DOHH2 (cell line): ENCODE data around the gene THSD7A.

Experiments
- H3F3A ChIP-seq: fragments of 200-600 bp; sonication (generic), shearing (Covaris generic); 2 replicates; pipeline ENCODE4 v1.6.0; 2016; ENCODE audit warnings: antibody characterized with exemption, mild to moderate bottlenecking; ENCODE audit not compliant: control insufficient read depth, insufficient read depth
- H3K27ac ChIP-seq: fragments of 200-600 bp; sonication (generic); 2 replicates; pipeline ENCODE4 v1.5.1; 2014; ENCODE audit warnings: low read depth, mild to moderate bottlenecking, low read length, moderate library complexity
- H3K27me3 ChIP-seq: fragments of 200-600 bp; sonication (generic); 2 replicates; pipeline ENCODE4 v1.6.1; 2014; ENCODE audit warnings: mild to moderate bottlenecking, low read length, mixed read lengths; ENCODE audit not compliant: control insufficient read depth
- H3K36me3 ChIP-seq: fragments of 200-600 bp; sonication (generic); 2 replicates; pipeline ENCODE4 v1.6.1; 2014; ENCODE audit warnings: mild to moderate bottlenecking, low read length, moderate library complexity, mixed read lengths; ENCODE audit not compliant: control insufficient read depth
- H3K4me1 ChIP-seq: fragments of 200-600 bp; sonication (generic); 2 replicates; pipeline ENCODE4 v1.6.1; 2014; ENCODE audit warnings: mild to moderate bottlenecking, low read length, mixed read lengths; ENCODE audit not compliant: control insufficient read depth
- H3K4me2 ChIP-seq: fragments of 200-600 bp; sonication (generic); 2 replicates; pipeline ENCODE4 v1.6.0; 2014; ENCODE audit warnings: mild to moderate bottlenecking, low read length, moderate library complexity
- H3K4me3 ChIP-seq: fragments of 200-600 bp; sonication (generic); 2 replicates; pipeline ENCODE4 v1.5.1; 2014; ENCODE audit warnings: mild to moderate bottlenecking, low read length, mixed read lengths
- H3K79me2 ChIP-seq: fragments of 200-600 bp; sonication (generic); 2 replicates; pipeline ENCODE4 v1.6.1; 2014; ENCODE audit warnings: mild to moderate bottlenecking, low read length, mixed read lengths; ENCODE audit not compliant: control insufficient read depth
- H3K9me2 ChIP-seq: fragments of 200-600 bp; sonication (generic); replicated peaks from 2 replicates; pipeline ENCODE4 v1.6.1; 2014; ENCODE audit warnings: mild to moderate bottlenecking, low read length, mixed read lengths; ENCODE audit not compliant: control insufficient read depth
- H3K9me3 ChIP-seq: fragments of 200-600 bp; sonication (generic); 2 replicates; pipeline ENCODE4 v1.6.1; 2014; ENCODE audit warnings: antibody characterized with exemption, low read length, mixed read lengths; ENCODE audit not compliant: control insufficient read depth, insufficient read depth
- H4K20me1 ChIP-seq: fragments of 200-600 bp; sonication (generic); 2 replicates; pipeline ENCODE4 v1.6.0; 2014; ENCODE audit warnings: low read depth, mild to moderate bottlenecking, antibody characterized with exemption, low read length, moderate library complexity; ENCODE audit not compliant: control insufficient read depth, insufficient read depth
- EZH2phosphoT487 ChIP-seq: fragments of 200-600 bp; sonication (generic); IDR thresholded peaks from 2 replicates; pipeline ENCODE4 v1.6.1; 2017; ENCODE audit warnings: borderline replicate concordance, mild to moderate bottlenecking, antibody characterized with exemption, low read length, moderate library complexity, mixed read lengths
- TF ChIP-seq, protein P1 (sequence below): fragments of 200-600 bp; sonication (generic); IDR thresholded peaks from one replicate; pipeline ENCODE4 v1.5.1; 2014; ENCODE audit warnings: antibody characterized with exemption, mild to moderate bottlenecking, low read depth, low read length; ENCODE audit not compliant: poor library complexity, severe bottlenecking

The THSD7A gene

DNA sequence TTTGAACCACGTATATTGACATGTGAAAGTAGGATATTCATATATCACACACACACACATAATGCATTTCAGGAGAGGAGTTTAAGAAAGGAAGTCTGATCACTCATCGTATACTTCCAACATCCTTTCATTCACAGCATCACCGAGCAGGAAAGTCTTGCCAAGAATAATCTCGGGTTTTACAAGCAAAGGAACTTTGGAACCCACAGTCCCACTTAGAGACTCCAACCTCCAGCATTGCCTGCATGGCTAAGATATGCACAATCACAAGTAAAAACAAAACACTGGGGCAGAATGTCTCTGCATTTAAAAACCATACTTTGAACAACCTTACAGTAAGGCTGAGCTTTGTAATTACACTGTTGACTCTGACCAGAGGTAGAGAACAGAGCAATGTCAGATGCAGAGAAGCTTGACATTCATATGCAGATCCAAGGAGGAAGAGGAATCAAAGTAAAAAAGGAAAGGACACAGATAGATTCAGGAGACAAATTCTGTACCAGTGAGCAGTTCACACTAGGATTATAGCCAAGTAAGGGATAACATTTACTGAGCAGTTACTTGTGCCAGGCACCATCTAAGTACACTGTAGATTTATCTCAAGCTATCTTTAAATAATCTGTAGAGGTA, 14.8 kb downstream of the THSD7A start:
- TF ChIP-seq, protein P1, sequence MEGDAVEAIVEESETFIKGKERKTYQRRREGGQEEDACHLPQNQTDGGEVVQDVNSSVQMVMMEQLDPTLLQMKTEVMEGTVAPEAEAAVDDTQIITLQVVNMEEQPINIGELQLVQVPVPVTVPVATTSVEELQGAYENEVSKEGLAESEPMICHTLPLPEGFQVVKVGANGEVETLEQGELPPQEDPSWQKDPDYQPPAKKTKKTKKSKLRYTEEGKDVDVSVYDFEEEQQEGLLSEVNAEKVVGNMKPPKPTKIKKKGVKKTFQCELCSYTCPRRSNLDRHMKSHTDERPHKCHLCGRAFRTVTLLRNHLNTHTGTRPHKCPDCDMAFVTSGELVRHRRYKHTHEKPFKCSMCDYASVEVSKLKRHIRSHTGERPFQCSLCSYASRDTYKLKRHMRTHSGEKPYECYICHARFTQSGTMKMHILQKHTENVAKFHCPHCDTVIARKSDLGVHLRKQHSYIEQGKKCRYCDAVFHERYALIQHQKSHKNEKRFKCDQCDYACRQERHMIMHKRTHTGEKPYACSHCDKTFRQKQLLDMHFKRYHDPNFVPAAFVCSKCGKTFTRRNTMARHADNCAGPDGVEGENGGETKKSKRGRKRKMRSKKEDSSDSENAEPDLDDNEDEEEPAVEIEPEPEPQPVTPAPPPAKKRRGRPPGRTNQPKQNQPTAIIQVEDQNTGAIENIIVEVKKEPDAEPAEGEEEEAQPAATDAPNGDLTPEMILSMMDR, result no peak
- no peak for TF ChIP-seq EZH2phosphoT487
- H3K36me3 ChIP-seq, result no peaks in the 10 kb centered on the region
- H3K4me2 ChIP-seq, result no peak overlapping the region

DNA sequence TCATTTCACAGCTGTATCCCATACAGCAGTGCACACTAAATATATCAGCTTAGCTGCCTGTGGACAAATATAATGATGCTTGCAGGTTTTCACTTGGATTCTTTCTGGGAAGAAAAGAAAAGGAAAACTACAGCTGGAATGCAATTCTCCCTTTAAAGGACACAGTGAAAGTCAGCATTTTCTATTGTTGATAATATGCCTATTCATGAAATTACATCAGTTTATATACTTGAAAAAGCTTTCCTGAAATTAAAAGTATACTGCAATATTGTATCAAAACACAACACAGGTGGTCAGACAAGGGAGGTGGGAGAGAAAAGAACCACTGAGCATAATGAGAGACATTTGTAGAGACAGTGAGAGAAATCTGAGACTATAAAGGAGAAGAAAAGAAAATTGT, 20.3 kb downstream of the THSD7A start:
- no peaks in the 10 kb centered on the region for H3F3A ChIP-seq
- no peaks in the 10 kb centered on the region for H3K4me1 ChIP-seq
- H3K4me3 ChIP-seq, result no peak overlapping the region
- no peaks in the 10 kb centered on the region for H3K9me2 ChIP-seq
- H3K27me3 ChIP-seq, result no peaks in the 10 kb centered on the region
- no peaks in the 10 kb centered on the region for H4K20me1 ChIP-seq
- H3K36me3 ChIP-seq, result no peaks in the 10 kb centered on the region
- H3K9me3 ChIP-seq, result no peaks in the 10 kb centered on the region
- H3K79me2 ChIP-seq, result no peaks in the 10 kb centered on the region
- TF ChIP-seq EZH2phosphoT487, result no peak
- TF ChIP-seq, protein P1, result no peak
- no peak overlapping the region for H3K4me2 ChIP-seq
- H3K27ac ChIP-seq, result no peak overlapping the region

More for the DNA sequence above, 14.8 kb downstream of the THSD7A start:
- H3F3A ChIP-seq, result no peaks in the 10 kb centered on the region
- H3K79me2 ChIP-seq, result no peaks in the 10 kb centered on the region
- no peaks in the 10 kb centered on the region for H4K20me1 ChIP-seq
- no peak overlapping the region for H3K27ac ChIP-seq
- H3K9me2 ChIP-seq, result no peaks in the 10 kb centered on the region
- H3K27me3 ChIP-seq, result no peaks in the 10 kb centered on the region
- no peaks in the 10 kb centered on the region for H3K4me1 ChIP-seq
- no peaks in the 10 kb centered on the region for H3K9me3 ChIP-seq
- H3K4me3 ChIP-seq, result no peak overlapping the region

DNA sequence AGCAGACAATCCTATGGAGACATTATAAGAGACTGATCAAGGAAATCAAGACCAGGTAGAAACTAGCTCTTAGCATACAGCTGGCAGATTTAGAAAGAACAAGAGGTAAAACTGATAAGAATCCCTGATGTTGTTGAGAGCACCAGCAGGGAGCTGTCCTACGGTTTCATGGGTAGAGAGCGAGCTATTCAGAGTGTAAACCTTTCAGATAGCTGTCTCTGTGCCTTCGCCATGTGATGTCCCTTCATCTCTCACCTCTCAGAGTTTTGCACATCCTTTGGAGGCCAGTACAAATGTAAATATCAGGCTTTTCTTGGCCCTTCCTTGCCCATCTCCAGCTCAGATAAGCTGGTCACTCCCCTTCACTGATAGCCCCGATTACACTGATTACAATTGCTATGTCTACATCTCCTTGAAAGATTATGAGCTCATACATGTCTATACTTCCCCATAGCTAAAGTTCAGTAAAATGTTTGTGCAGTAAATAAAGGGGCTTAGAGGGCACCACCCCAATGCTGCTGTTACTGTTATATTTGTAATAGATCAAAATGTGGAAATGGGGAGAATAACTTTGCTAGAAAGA, 21.9 kb downstream of the THSD7A start:
- Histone ChIP-seq H3K36me3 (no peaks in the 10 kb centered on the region), H3K4me2 (no peak overlapping the region), H3K9me3 (no peaks in the 10 kb centered on the region), H3K27me3 (no peaks in the 10 kb centered on the region), H3K4me1 (no peaks in the 10 kb centered on the region), H3K4me3 (no peak overlapping the region), H3K9me2 (no peaks in the 10 kb centered on the region), H3K79me2 (no peaks in the 10 kb centered on the region), H3K27ac (no peak overlapping the region), H4K20me1 (no peaks in the 10 kb centered on the region), H3F3A (no peaks in the 10 kb centered on the region)
- TF ChIP-seq, protein P1, result no peak
- TF ChIP-seq EZH2phosphoT487, result no peak
